ENCODE measurements around the gene GALNT17.

DNA sequence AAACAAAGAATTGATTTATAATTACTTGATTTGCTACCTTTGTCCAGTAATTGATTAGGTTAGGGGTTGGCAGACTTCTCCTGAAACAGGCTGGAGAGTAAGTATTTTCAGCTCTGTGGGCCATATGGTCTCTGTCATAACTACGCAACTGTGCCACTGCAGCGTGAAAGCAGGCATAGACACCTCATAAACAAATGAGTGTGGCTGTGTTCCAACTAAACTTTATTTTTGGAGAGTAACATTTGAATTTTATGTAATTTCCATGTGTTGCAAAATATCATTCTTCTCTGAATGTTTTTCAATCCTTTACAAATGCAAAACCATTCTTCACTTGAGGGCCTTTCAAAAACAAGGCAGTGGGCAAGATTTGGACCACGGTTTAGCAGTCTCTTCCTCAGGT, 76.9 kb downstream of the GALNT17 start:
- no peak for TF ChIP-seq CTCF (IDR thresholded peaks at IDR 0.05)
- TF ChIP-seq POLR2A (IDR thresholded peaks at IDR 0.05): no peak
- TF ChIP-seq EP300 (IDR thresholded peaks at IDR 0.05): no peak
